ENCODE measurements around the gene PCDHGC3.
"Not testable (repeated sequence)": the region's sequence is repeated elsewhere in the genome, so short reads cannot be mapped to it uniquely, and the experiment has no call there.

PCDHGC3 gene

DNA sequence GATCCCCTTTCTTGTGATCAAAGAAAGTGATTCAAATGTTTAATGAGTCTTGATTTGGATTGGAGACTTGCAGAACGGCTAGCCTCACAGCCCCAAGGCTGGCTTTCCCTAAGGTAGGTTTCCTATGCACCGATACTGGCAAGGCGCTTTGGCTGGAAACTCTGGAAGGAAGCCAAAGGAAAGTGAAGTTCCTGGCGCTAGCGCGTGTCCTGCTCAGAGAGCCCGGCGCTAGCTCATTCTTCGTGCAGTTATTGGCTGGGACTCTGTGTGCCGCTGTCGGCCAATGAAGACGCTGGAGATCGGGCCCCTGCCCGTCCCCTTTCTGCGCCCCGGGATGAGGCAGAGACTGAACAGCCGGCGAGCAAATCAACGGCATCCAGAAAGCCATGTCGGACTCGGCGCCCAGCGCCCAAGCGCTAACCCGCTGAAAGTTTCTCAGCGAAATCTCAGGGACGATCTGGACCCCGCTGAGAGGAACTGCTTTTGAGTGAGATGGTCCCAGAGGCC lies at the start of gene PCDHGC3:
PCDHGC3 (plus strand) TSS at position 342 of the 507 bp plus-strand sequence; CDS start at position 493, 151 bp downstream.
- H3K27me3 ChIP-seq (replicated peaks; ENCODE audit: control insufficient read depth, insufficient read depth, low read length), result no peaks in the 10 kb centered on the region
- peak; percentile 81 for DNase-seq (ENCODE audit: extremely low read depth, insufficient read length)
- H3K36me3 ChIP-seq (ENCODE audit: control insufficient read depth, insufficient read depth, low read length), result no peaks in the 10 kb centered on the region
- peak within 1 kb of the TSS; percentile 82 for H3K4me3 ChIP-seq (replicated peaks; ENCODE audit: low read depth, low read length)
- TF ChIP-seq, protein P1, sequence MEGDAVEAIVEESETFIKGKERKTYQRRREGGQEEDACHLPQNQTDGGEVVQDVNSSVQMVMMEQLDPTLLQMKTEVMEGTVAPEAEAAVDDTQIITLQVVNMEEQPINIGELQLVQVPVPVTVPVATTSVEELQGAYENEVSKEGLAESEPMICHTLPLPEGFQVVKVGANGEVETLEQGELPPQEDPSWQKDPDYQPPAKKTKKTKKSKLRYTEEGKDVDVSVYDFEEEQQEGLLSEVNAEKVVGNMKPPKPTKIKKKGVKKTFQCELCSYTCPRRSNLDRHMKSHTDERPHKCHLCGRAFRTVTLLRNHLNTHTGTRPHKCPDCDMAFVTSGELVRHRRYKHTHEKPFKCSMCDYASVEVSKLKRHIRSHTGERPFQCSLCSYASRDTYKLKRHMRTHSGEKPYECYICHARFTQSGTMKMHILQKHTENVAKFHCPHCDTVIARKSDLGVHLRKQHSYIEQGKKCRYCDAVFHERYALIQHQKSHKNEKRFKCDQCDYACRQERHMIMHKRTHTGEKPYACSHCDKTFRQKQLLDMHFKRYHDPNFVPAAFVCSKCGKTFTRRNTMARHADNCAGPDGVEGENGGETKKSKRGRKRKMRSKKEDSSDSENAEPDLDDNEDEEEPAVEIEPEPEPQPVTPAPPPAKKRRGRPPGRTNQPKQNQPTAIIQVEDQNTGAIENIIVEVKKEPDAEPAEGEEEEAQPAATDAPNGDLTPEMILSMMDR (IDR thresholded peaks at IDR 0.05; ENCODE audit: insufficient read depth, low read length, poor library complexity, severe bottlenecking), result peak; percentile 53

DNA sequence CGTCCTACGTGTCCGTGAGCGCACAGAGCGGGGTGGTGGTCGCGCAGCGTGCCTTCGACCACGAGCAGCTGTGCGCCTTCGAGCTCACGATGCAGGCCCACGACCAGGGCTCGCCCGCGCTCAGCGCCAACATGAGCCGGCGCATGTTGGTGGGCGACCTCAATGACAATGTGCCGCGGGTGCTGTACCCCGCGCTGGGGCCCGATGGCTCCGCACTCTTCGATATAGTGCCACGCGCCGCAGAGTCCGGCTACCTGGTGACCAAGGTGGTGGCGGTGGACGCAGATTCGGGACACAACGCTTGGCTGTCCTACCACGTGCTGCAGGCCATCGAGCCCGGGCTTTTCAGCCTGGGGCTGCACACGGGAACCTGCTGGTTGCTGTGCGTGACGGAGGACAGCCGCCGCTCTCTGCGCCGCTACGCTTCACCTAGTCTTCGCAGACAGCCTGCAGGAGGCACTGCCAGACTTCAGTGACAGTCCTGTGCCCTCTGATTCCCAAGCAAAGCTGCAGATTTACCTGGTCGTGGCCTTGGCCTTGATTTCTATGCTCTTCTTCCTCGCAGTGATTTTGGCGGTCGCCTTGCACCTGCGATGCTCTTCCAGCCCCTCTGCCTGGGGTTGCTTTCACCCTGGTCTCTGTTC lies 47.9 kb upstream of the PCDHGC3 start:
- Histone ChIP-seq H3K4me3 (replicated peaks; ENCODE audit: low read depth, low read length) (no peak overlapping the region), H3K27me3 (replicated peaks; ENCODE audit: control insufficient read depth, insufficient read depth, low read length) (no peaks in the 10 kb centered on the region), H3K36me3 (ENCODE audit: control insufficient read depth, insufficient read depth, low read length) (peaks cover 1% of the 10 kb centered on the region)
- DNase-seq (ENCODE audit: extremely low read depth, insufficient read length), result no peak
- TF ChIP-seq, protein P1 (IDR thresholded peaks at IDR 0.05; ENCODE audit: insufficient read depth, low read length, poor library complexity, severe bottlenecking), result no peak

DNA sequence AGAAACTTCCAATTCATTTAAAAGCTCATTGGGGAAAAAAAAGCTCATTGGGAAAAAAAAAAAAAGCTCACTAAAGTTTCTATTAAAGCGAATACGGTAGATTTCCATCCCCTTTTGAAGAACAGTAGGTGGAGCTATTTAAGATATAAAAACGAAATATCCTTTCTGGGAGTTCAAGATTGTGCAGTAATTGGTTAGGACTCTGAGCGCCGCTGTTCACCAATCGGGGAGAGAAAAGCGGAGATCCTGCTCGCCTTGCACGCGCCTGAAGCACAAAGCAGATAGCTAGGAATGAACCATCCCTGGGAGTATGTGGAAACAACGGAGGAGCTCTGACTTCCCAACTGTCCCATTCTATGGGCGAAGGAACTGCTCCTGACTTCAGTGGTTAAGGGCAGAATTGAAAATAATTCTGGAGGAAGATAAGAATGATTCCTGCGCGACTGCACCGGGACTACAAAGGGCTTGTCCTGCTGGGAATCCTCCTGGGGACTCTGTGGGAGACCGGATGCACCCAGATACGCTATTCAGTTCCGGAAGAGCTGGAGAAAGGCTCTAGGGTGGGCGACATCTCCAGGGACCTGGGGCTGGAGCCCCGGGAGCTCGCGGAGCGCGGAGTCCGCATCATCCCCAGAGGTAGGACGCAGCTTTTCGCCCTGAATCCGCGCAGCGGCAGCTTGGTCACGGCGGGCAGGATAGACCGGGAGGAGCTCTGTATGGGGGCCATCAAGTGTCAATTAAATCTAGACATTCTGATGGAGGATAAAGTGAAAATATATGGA lies 45.2 kb upstream of the PCDHGC3 start, which contains the start of gene PCDHGA12:
PCDHGA12 (plus strand) TSS at position 176 of the 782 bp plus-strand sequence; CDS start at position 429, 253 bp downstream.
- peaks cover 1% of the 10 kb centered on the region for H3K36me3 ChIP-seq (ENCODE audit: control insufficient read depth, insufficient read depth, low read length)
- peak within 1 kb of the TSS; percentile 70 for H3K4me3 ChIP-seq (replicated peaks; ENCODE audit: low read depth, low read length)
- TF ChIP-seq, protein P1 (IDR thresholded peaks at IDR 0.05; ENCODE audit: insufficient read depth, low read length, poor library complexity, severe bottlenecking), result peak; percentile 53
- H3K27me3 ChIP-seq (replicated peaks; ENCODE audit: control insufficient read depth, insufficient read depth, low read length), result no peaks in the 10 kb centered on the region
- DNase-seq (ENCODE audit: extremely low read depth, insufficient read length), result peak; percentile 59

DNA sequence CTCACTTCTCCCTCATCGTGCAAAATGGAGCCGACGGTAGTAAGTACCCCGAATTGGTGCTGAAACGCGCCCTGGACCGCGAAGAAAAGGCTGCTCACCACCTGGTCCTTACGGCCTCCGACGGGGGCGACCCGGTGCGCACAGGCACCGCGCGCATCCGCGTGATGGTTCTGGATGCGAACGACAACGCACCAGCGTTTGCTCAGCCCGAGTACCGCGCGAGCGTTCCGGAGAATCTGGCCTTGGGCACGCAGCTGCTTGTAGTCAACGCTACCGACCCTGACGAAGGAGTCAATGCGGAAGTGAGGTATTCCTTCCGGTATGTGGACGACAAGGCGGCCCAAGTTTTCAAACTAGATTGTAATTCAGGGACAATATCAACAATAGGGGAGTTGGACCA lies 44.5 kb upstream of the PCDHGC3 start:
- TF ChIP-seq, protein P1 (IDR thresholded peaks at IDR 0.05; ENCODE audit: insufficient read depth, low read length, poor library complexity, severe bottlenecking), result no peak
- Histone ChIP-seq H3K4me3 (replicated peaks; ENCODE audit: low read depth, low read length) (peak overlapping the region; percentile 70), H3K36me3 (ENCODE audit: control insufficient read depth, insufficient read depth, low read length) (peaks cover 1% of the 10 kb centered on the region), H3K27me3 (replicated peaks; ENCODE audit: control insufficient read depth, insufficient read depth, low read length) (no peaks in the 10 kb centered on the region)
- DNase-seq (ENCODE audit: extremely low read depth, insufficient read length), result peak; percentile 80

DNA sequence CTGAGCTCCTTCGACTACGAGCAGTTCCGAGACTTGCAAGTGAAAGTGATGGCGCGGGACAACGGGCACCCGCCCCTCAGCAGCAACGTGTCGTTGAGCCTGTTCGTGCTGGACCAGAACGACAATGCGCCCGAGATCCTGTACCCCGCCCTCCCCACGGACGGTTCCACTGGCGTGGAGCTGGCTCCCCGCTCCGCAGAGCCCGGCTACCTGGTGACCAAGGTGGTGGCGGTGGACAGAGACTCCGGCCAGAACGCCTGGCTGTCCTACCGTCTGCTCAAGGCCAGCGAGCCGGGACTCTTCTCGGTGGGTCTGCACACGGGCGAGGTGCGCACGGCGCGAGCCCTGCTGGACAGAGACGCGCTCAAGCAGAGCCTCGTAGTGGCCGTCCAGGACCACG lies 43.5 kb upstream of the PCDHGC3 start:
- H3K4me3 ChIP-seq (replicated peaks; ENCODE audit: low read depth, low read length), result peak overlapping the region; percentile 27
- not testable (repeated sequence) for H3K36me3 ChIP-seq (ENCODE audit: control insufficient read depth, insufficient read depth, low read length); DNase-seq (ENCODE audit: extremely low read depth, insufficient read length); H3K27me3 ChIP-seq (replicated peaks; ENCODE audit: control insufficient read depth, insufficient read depth, low read length)

DNA sequence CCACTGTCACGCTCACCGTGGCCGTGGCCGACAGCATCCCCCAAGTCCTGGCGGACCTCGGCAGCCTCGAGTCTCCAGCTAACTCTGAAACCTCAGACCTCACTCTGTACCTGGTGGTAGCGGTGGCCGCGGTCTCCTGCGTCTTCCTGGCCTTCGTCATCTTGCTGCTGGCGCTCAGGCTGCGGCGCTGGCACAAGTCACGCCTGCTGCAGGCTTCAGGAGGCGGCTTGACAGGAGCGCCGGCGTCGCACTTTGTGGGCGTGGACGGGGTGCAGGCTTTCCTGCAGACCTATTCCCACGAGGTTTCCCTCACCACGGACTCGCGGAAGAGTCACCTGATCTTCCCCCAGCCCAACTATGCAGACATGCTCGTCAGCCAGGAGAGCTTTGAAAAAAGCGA lies 43.0 kb upstream of the PCDHGC3 start:
- H3K36me3 ChIP-seq (ENCODE audit: control insufficient read depth, insufficient read depth, low read length); H3K27me3 ChIP-seq (replicated peaks; ENCODE audit: control insufficient read depth, insufficient read depth, low read length); H3K4me3 ChIP-seq (replicated peaks; ENCODE audit: low read depth, low read length): not testable (repeated sequence)
- DNase-seq (ENCODE audit: extremely low read depth, insufficient read length), result peak; percentile 24
